Activated T-helper 1 cell treated with Interleukin-2 at 50 U/mL for 16 hours (primary cell): ENCODE measurements around the gene PRSS22.
A peak's percentile ranks its signal among the peaks of the same experiment; 100 is the strongest.

Source experiments
- DNase-seq: peaks from one replicate; pipeline ENCODE4 v3.0.0-alpha.2; 2020; ENCODE audit warnings: low read depth

Gene PRSS22

GRCh38 chr16:2881783-2882649, 24.0 kb upstream of the PRSS22 start:
- no peak for DNase-seq

- DNase-seq: no peak
Measured at GRCh38 chr16:2879854-2880508, 22.0 kb upstream of the PRSS22 start.

GRCh38 chr16:2874912-2875362, 17.0 kb upstream of the PRSS22 start:
- peak; percentile 50 for DNase-seq

GRCh38 chr16:2874032-2874911, 16.3 kb upstream of the PRSS22 start:
- no peak for DNase-seq

- no peak for DNase-seq
Measured at GRCh38 chr16:2871926-2872325, 14.0 kb upstream of the PRSS22 start.

- DNase-seq: peak; percentile 87
Measured at GRCh38 chr16:2867987-2868789, 10.2 kb upstream of the PRSS22 start.

GRCh38 chr16:2867661-2867986, 9.7 kb upstream of the PRSS22 start:
- DNase-seq: no peak

GRCh38 chr16:2866431-2866830, 8.5 kb upstream of the PRSS22 start:
- DNase-seq: no peak

- no peak for DNase-seq
Measured at GRCh38 chr16:2865651-2866050, 7.7 kb upstream of the PRSS22 start.

- no peak for DNase-seq
Measured at GRCh38 chr16:2860826-2861567, 3.0 kb upstream of the PRSS22 start.

GRCh38 chr16:2859686-2860265, 1.8 kb upstream of the PRSS22 start:
- DNase-seq: no peak

- DNase-seq: no peak
Measured at GRCh38 chr16:2858245-2859025, 465 bp upstream of the PRSS22 start.

GRCh38 chr16:2856686-2857450, 1.1 kb downstream of the PRSS22 start:
- no peak for DNase-seq

GRCh38 chr16:2856061-2856670, 1.8 kb downstream of the PRSS22 start:
- no peak for DNase-seq

- no peak for DNase-seq
Measured at GRCh38 chr16:2855536-2855935, 2.4 kb downstream of the PRSS22 start.

GRCh38 chr16:2854700-2855309, 3.2 kb downstream of the PRSS22 start:
- DNase-seq: no peak

GRCh38 chr16:2853531-2854073, 4.4 kb downstream of the PRSS22 start:
- DNase-seq: no peak
